Thymus (tissue), 2 donors: Measurements from ENCODE around the gene TXNL1. TPM values are rescaled to one million over a fixed set of nuclear protein-coding genes. Genes with fewer than 3 reads are reported as not detected.

Source experiments
- polyA plus RNA-seq: library from polyadenylated mRNA; stranded (reverse); fragments of 200-250 nt; gene quantifications from one replicate; pipeline ENCODE4 v1.2.3, GENCODE V29; 2013
- total RNA-seq: library from RNA; stranded (reverse); fragments of 120-200 nt; gene quantifications from one replicate; pipeline ENCODE4 v1.2.4, GENCODE V29; 2013
- donor health status: healthy.

The TXNL1 gene
- total and polyA plus RNA-seq, 2 donors, result 39.3 to 77.7 TPM

Other genes with a start within 250 kb of the TXNL1 start
- gene WDR7, start 12.8 kb upstream of the TXNL1 start, total RNA-seq, result 20.5 TPM
- gene WDR7, start 12.8 kb upstream of the TXNL1 start, polyA plus RNA-seq, result 9.0 TPM